ENCODE data around the gene FBXL5. TPM values are rescaled to one million over a fixed set of nuclear protein-coding genes. Genes with fewer than 3 reads are reported as not detected.
A peak's percentile ranks its signal among the peaks of the same experiment; 100 is the strongest.

FBXL5 gene
- total RNA-seq, 1 donor = 157 TPM

DNA sequence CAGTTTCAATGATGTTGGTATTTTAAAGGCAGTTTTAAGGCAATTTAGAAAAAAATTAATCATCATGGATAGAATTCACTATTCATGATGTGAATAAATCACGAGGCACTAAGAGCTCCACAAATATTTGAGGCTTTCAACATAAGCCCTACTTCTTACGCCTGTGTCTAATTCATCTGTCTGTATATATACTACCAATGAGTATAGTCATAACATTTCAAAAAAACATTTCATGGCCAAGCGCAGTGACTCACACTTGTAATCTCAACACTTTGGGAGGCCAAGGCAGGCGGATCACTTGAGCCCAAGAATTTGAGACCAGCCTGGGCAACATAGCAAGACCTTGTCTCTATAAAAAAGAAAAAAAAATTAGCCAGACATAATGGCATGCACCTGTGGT lies 56.5 kb downstream of the FBXL5 start:
- H3K4me3 ChIP-seq (ENCODE audit: low read depth, low read length) = no peak overlapping the region
- TF ChIP-seq, protein P1, sequence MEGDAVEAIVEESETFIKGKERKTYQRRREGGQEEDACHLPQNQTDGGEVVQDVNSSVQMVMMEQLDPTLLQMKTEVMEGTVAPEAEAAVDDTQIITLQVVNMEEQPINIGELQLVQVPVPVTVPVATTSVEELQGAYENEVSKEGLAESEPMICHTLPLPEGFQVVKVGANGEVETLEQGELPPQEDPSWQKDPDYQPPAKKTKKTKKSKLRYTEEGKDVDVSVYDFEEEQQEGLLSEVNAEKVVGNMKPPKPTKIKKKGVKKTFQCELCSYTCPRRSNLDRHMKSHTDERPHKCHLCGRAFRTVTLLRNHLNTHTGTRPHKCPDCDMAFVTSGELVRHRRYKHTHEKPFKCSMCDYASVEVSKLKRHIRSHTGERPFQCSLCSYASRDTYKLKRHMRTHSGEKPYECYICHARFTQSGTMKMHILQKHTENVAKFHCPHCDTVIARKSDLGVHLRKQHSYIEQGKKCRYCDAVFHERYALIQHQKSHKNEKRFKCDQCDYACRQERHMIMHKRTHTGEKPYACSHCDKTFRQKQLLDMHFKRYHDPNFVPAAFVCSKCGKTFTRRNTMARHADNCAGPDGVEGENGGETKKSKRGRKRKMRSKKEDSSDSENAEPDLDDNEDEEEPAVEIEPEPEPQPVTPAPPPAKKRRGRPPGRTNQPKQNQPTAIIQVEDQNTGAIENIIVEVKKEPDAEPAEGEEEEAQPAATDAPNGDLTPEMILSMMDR (IDR thresholded peaks at IDR 0.05; ENCODE audit: insufficient read depth, low read depth, low read length) = no peak
- peak; percentile 84 for DNase-seq (ENCODE audit: low read depth)

DNA sequence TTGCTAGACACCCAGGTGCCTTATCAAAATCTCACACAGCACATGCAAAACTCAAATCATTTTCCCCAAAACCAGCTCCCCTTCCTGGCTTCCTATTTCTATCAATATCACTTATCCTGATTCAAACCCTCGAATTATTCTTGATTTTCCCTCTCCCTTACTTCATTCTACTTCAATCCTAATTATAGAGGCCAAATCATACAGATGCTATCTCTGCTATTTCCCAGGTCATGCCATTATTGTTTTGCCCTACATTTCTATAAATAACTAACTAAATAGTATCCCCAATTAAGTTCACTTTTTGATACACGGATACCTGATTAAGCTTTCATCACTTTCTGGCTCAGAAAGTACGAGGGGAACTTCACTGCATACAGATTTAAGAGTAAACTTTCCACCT lies 62.4 kb downstream of the FBXL5 start:
- no peak for DNase-seq (ENCODE audit: low read depth)
- TF ChIP-seq, protein P1 (IDR thresholded peaks at IDR 0.05; ENCODE audit: insufficient read depth, low read depth, low read length) = no peak
- H3K4me3 ChIP-seq (ENCODE audit: low read depth, low read length) = no peak overlapping the region

DNA sequence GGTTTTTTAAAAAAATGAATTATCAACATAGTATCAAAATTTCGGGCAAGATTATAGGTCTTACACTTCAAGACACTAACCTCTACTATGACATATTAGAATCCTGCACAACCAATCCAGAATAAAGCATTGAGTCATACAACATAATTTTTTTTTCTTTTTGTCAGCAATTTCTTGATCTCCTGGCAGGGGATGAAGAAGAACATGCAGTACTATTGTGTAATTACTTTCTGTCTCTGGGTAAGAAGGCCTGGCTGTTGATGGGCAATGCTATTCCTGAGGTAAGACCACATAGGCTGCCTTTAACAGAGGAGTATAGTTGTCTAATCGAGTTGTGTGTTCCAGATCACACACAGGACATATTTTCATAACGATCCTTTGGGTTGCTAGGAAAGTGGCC lies 67.5 kb downstream of the FBXL5 start:
- DNase-seq (ENCODE audit: low read depth) = peak; percentile 69

DNA sequence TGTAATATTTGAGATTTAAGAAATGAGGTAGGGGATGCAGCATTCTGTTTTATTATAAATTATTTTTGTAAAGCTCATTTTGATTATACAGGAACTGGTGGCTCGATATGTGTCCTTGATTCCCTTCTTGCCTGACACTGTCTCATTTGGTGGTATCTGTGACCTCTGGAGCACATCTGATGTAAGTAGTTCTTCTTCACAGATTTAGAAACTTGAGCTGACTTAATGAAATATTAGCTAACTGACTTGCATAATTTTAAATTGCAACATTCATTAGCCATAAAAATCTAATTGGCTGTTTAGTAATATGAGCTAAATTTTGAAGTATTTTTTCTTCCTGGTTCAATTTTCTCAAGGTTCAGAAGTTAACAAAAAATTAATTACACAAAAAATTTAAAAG lies 69.1 kb downstream of the FBXL5 start:
- H3K4me3 ChIP-seq (ENCODE audit: low read depth, low read length) = no peak overlapping the region
- peak; percentile 75 for DNase-seq (ENCODE audit: low read depth)
- TF ChIP-seq, protein P1 (IDR thresholded peaks at IDR 0.05; ENCODE audit: insufficient read depth, low read depth, low read length) = no peak

More for the DNA sequence above, 67.5 kb downstream of the FBXL5 start:
- TF ChIP-seq, protein P1 (IDR thresholded peaks at IDR 0.05; ENCODE audit: insufficient read depth, low read depth, low read length) = no peak
- no peak overlapping the region for H3K4me3 ChIP-seq (ENCODE audit: low read depth, low read length)

DNA sequence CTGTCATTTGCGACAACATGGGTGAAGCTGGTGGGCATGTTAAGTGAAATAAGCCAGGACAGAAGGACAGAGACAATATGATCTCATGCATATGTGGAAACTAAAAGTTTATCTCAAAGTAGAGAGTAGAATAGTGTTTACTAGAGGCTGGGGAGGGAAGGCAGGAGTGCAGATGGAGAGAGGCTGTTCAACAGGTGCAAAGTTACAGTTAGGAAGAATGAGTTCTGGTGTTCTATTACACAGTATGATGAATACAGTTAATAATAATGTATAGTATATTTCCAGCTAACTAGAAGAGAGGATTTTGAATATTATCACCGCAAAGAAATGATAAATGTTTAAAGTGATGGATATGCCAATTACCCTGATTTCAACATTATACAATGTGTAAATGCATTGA lies 69.8 kb downstream of the FBXL5 start:
- DNase-seq (ENCODE audit: low read depth) = no peak
- TF ChIP-seq, protein P1 (IDR thresholded peaks at IDR 0.05; ENCODE audit: insufficient read depth, low read depth, low read length) = no peak
- no peak overlapping the region for H3K4me3 ChIP-seq (ENCODE audit: low read depth, low read length)

DNA sequence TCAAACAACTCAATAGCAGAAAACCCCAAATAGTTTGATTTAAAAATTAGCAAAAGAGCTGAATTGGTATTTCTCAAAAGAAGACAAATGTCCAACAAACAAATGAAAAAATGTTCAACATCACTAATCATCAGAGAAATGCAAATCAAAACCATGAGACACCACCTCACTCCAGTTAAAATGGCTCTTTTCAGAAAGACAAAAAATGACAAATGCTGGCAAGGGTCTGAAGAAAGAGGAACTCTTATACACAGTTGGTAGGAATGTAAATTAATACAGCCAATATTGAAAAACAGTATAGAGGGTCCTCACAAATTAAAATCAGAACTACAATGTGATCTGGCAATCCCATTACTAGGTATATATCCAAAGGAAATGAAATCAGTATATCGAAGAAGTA lies 70.4 kb downstream of the FBXL5 start:
- TF ChIP-seq, protein P1 (IDR thresholded peaks at IDR 0.05; ENCODE audit: insufficient read depth, low read depth, low read length) = no peak
- H3K4me3 ChIP-seq (ENCODE audit: low read depth, low read length) = no peak overlapping the region
- no peak for DNase-seq (ENCODE audit: low read depth)

DNA sequence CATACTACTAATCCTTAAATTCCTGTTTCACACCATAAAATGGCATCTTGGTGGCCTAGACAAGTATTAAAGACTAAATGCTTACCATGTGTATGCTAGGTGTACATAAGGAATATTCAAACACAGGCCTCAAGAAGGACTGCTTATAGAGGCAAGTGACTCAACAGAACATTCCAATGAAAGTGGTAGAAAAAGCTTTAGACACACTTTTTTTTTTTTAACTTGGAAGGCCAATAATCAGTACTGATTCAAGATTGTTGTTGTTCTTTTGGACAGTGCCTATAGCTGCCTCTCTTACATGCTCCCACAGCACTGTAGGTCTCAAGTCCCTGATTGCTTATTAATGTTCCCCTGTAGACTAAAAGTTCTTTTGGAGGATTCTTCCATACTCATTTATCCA lies 77.6 kb downstream of the FBXL5 start:
- no peak for DNase-seq (ENCODE audit: low read depth)
- TF ChIP-seq, protein P1 (IDR thresholded peaks at IDR 0.05; ENCODE audit: insufficient read depth, low read depth, low read length) = no peak
- no peak overlapping the region for H3K4me3 ChIP-seq (ENCODE audit: low read depth, low read length)

Measured in fibroblast of villous mesenchyme (primary cell).